ENCODE data around the gene OXSR1.
A peak's percentile ranks its signal among the peaks of the same experiment; 100 is the strongest.

Gene OXSR1

DNA sequence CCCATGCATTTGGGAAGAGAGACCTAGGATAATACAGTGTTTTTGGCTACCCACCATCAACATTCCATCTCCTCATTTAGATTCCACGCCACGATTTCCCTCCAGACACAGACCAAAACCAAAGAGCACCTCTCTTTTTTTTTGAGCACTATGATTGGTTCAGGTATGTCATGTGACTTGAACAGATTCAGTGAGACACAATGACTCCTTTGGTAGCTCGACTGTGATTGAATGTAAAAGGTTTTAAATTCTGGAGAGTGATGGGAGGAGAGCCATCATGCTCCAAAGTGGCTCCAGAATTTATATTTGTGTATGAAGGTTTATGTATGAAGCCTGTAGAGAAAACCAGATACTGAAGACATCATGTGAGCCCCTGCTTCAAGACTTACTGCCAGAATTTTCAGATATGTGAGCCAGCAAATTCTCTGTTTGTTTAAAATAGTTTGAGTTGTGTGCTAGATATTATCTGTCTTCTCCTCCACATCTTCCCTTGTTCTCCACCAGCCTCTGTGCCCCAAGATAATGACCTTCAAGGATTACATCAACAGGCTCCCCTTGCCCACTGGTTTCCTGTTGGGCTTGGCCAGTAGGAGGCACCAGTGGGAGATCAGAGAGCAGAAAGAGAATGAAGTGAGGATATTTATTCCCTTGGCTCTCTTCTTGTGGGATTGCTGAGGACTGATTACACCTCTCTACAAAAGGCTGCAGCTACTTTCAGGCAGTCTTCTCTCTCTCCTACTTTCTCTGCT is 14.4 kb upstream of the OXSR1 start:
- TF ChIP-seq, protein P1, sequence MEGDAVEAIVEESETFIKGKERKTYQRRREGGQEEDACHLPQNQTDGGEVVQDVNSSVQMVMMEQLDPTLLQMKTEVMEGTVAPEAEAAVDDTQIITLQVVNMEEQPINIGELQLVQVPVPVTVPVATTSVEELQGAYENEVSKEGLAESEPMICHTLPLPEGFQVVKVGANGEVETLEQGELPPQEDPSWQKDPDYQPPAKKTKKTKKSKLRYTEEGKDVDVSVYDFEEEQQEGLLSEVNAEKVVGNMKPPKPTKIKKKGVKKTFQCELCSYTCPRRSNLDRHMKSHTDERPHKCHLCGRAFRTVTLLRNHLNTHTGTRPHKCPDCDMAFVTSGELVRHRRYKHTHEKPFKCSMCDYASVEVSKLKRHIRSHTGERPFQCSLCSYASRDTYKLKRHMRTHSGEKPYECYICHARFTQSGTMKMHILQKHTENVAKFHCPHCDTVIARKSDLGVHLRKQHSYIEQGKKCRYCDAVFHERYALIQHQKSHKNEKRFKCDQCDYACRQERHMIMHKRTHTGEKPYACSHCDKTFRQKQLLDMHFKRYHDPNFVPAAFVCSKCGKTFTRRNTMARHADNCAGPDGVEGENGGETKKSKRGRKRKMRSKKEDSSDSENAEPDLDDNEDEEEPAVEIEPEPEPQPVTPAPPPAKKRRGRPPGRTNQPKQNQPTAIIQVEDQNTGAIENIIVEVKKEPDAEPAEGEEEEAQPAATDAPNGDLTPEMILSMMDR (IDR thresholded peaks at IDR 0.05): no peak
- no peak overlapping the region for H3K27ac ChIP-seq
- peak overlapping the region; percentile 50 for H2AFZ ChIP-seq
- no peaks in the 10 kb centered on the region for H3K79me2 ChIP-seq
- H3K4me1 ChIP-seq: peaks cover 3% of the 10 kb centered on the region
- no peaks in the 10 kb centered on the region for H3K36me3 ChIP-seq (ENCODE audit: control insufficient read depth, insufficient read depth, low read length)
- no peak overlapping the region for H3K4me3 ChIP-seq (ENCODE audit: low read depth, low read length)
- no peaks in the 10 kb centered on the region for H3K9me3 ChIP-seq (ENCODE audit: control insufficient read depth, low read length)
- no peaks in the 10 kb centered on the region for H3K27me3 ChIP-seq (ENCODE audit: control insufficient read depth, insufficient read depth, low read length)
- no peak overlapping the region for H3K9ac ChIP-seq
- H3K4me2 ChIP-seq (ENCODE audit: low read length): no peak overlapping the region

- no peak overlapping the region for H2AFZ ChIP-seq
- no peak overlapping the region for H3K4me3 ChIP-seq (ENCODE audit: low read depth, low read length)
- no peaks in the 10 kb centered on the region for H3K9me3 ChIP-seq (ENCODE audit: control insufficient read depth, low read length)
- H3K27ac ChIP-seq: no peak overlapping the region
- H3K36me3 ChIP-seq (ENCODE audit: control insufficient read depth, insufficient read depth, low read length): no peaks in the 10 kb centered on the region
- TF ChIP-seq, protein P1 (IDR thresholded peaks at IDR 0.05): no peak
- H3K79me2 ChIP-seq: no peaks in the 10 kb centered on the region
- H3K9ac ChIP-seq: no peak overlapping the region
- peaks cover 3% of the 10 kb centered on the region for H3K4me1 ChIP-seq
- H3K4me2 ChIP-seq (ENCODE audit: low read length): no peak overlapping the region
- no peaks in the 10 kb centered on the region for H3K27me3 ChIP-seq (ENCODE audit: control insufficient read depth, insufficient read depth, low read length)
Observed at GRCh38 chr3:38151667-38152265, 13.6 kb upstream of the OXSR1 start.

- H3K9ac ChIP-seq: no peak overlapping the region
- H3K36me3 ChIP-seq (ENCODE audit: control insufficient read depth, insufficient read depth, low read length): no peaks in the 10 kb centered on the region
- no peaks in the 10 kb centered on the region for H3K9me3 ChIP-seq (ENCODE audit: control insufficient read depth, low read length)
- peaks cover 6% of the 10 kb centered on the region for H3K4me1 ChIP-seq
- no peaks in the 10 kb centered on the region for H3K79me2 ChIP-seq
- H3K4me2 ChIP-seq (ENCODE audit: low read length): no peak overlapping the region
- TF ChIP-seq, protein P1 (IDR thresholded peaks at IDR 0.05): no peak
- H3K4me3 ChIP-seq (ENCODE audit: low read depth, low read length): no peak overlapping the region
- H2AFZ ChIP-seq: peak overlapping the region; percentile 8
- H3K27ac ChIP-seq: no peak overlapping the region
- H3K27me3 ChIP-seq (ENCODE audit: control insufficient read depth, insufficient read depth, low read length): no peaks in the 10 kb centered on the region
Observed at GRCh38 chr3:38152609-38153008, 12.7 kb upstream of the OXSR1 start.

GRCh38 chr3:38153221-38153620 is 12.1 kb upstream of the OXSR1 start:
- TF ChIP-seq, protein P1 (IDR thresholded peaks at IDR 0.05): no peak
- Histone ChIP-seq H3K27ac (no peak overlapping the region), H3K4me1 (peaks cover 10% of the 10 kb centered on the region), H3K9ac (no peak overlapping the region), H3K4me2 (ENCODE audit: low read length) (no peak overlapping the region), H3K79me2 (no peaks in the 10 kb centered on the region), H3K9me3 (ENCODE audit: control insufficient read depth, low read length) (no peaks in the 10 kb centered on the region), H3K4me3 (ENCODE audit: low read depth, low read length) (no peak overlapping the region), H2AFZ (peak overlapping the region; percentile 8), H3K36me3 (ENCODE audit: control insufficient read depth, insufficient read depth, low read length) (no peaks in the 10 kb centered on the region), H3K27me3 (ENCODE audit: control insufficient read depth, insufficient read depth, low read length) (no peaks in the 10 kb centered on the region)

All from parathyroid adenoma (tissue), 2 donors.